SK-N-SH (cell line): ENCODE measurements around the gene COG3. TPM values are rescaled to one million over a fixed set of nuclear protein-coding genes. Genes with fewer than 3 reads are reported as not detected.
A peak's percentile ranks its signal among the peaks of the same experiment; 100 is the strongest.

Source experiments
- CTCF ChIA-PET: fragments of 300-600, 350-600 bp; formaldehyde crosslinking; extraction: SDS; loops from one replicate; lab custom pipeline; 2021; lab: Yijun Ruan, JAX
- POLR2A ChIA-PET: fragments of 350-600 bp; sonication (Branson Sonifier 250); formaldehyde crosslinking; extraction: SDS; loops from one replicate; lab custom pipeline; 2020; ENCODE audit warnings: antibody characterized with exemption, inconsistent platforms; lab: Yijun Ruan, JAX
- DNase-seq: peaks from one replicate; pipeline ENCODE4 v3.0.0; 2012
- H2AFZ ChIP-seq: fragments of 200-600 bp; sonication (generic); 2 replicates; pipeline ENCODE4 v1.8.1; 2016; ENCODE audit warnings: antibody characterized with exemption, mild to moderate bottlenecking, low read depth
- H3F3A ChIP-seq: fragments of 200-600 bp; sonication (generic); replicated peaks from 2 replicates; pipeline ENCODE3; 2016; ENCODE audit warnings: antibody characterized with exemption, mild to moderate bottlenecking; ENCODE audit not compliant: insufficient read depth
- H3K27ac ChIP-seq, 2 experiments: fragments of 200-500 bp in 1 of 2; fragments of 200-600 bp in 1 of 2; sonication (Bioruptor generic) in 1 of 2; sonication (generic), shearing (Covaris generic) in 1 of 2; 2 replicates each; pipeline versions ENCODE4 v1.5.1 to v1.6.1; 2014 to 2016; ENCODE audit warnings: low read depth in 2 of 2, inconsistent platforms in 1 of 2, low read length in 1 of 2, mild to moderate bottlenecking in 1 of 2, mixed read lengths in 1 of 2
- H3K27me3 ChIP-seq: fragments of 200-600 bp; sonication (generic), shearing (Covaris generic); 2 replicates; pipeline ENCODE4 v1.6.1; 2016; ENCODE audit warnings: mixed run types; ENCODE audit not compliant: insufficient read depth
- H3K36me3 ChIP-seq, 2 experiments: fragments of 200-500 bp in 1 of 2; fragments of 200-600 bp in 1 of 2; sonication (Bioruptor generic) in 1 of 2; sonication (generic) in 1 of 2; replicated peaks in 1 of 2; 2 replicates each; pipeline versions ENCODE3 to v1.5.1; 2014 to 2016; ENCODE audit warnings: low read length in 1 of 2, mild to moderate bottlenecking in 1 of 2; ENCODE audit not compliant: insufficient read depth in 2 of 2, control insufficient read depth in 1 of 2
- H3K4me1 ChIP-seq, 2 experiments: fragments of 200-500 bp in 1 of 2; fragments of 200-600 bp in 1 of 2; sonication (Bioruptor generic) in 1 of 2; sonication (generic), shearing (Covaris generic) in 1 of 2; 2 replicates each; pipeline versions ENCODE4 v1.5.1 to v1.6.1; 2014 to 2016; ENCODE audit warnings: low read depth in 1 of 2, low read length in 1 of 2, mixed run types in 1 of 2; ENCODE audit not compliant: insufficient read depth in 2 of 2, control insufficient read depth in 1 of 2
- H3K4me2 ChIP-seq: fragments of 200-600 bp; sonication (generic), shearing (Covaris generic); 2 replicates; pipeline ENCODE4 v1.6.1; 2017; ENCODE audit warnings: mixed run types
- H3K4me3 ChIP-seq, 2 experiments: fragments of 200-500 bp in 1 of 2; fragments of 200-600 bp in 1 of 2; sonication (Bioruptor generic) in 1 of 2; sonication (generic), shearing (Covaris generic) in 1 of 2; 2 replicates each; pipeline versions ENCODE4 v1.5.1 to v1.8.1; 2014 to 2016; ENCODE audit warnings: low read depth in 2 of 2, inconsistent platforms in 1 of 2, low read length in 1 of 2, mild to moderate bottlenecking in 1 of 2, mixed read lengths in 1 of 2, moderate library complexity in 1 of 2
- H3K79me2 ChIP-seq: fragments of 200-600 bp; sonication (generic); 2 replicates; pipeline ENCODE4 v1.8.1; 2017; ENCODE audit warnings: mild to moderate bottlenecking; ENCODE audit not compliant: insufficient read depth
- H3K9ac ChIP-seq: fragments of 200-600 bp; sonication (generic); 2 replicates; pipeline ENCODE4 v1.6.1; 2017; ENCODE audit warnings: mixed run types
- H3K9me2 ChIP-seq: fragments of 200-600 bp; sonication (generic); 2 replicates; pipeline ENCODE4 v1.6.1; 2017; ENCODE audit warnings: mixed run types
- H3K9me3 ChIP-seq: fragments of 200-600 bp; sonication (generic); 2 replicates; pipeline ENCODE4 v1.6.1; 2017; ENCODE audit warnings: mixed run types, mild to moderate bottlenecking, moderate library complexity
- H4K20me1 ChIP-seq: fragments of 200-600 bp; sonication (generic); 2 replicates; pipeline ENCODE4 v1.6.1; 2017; ENCODE audit warnings: mild to moderate bottlenecking, mixed run types; ENCODE audit not compliant: insufficient read depth
- CHD2 ChIP-seq: fragments of 150-350 bp; IDR thresholded peaks from 2 replicates; pipeline ENCODE4 v1.6.1; 2018; ENCODE audit warnings: low read length; ENCODE audit not compliant: partially characterized antibody
- FOXJ3 ChIP-seq: sonication (generic); formaldehyde crosslinking; IDR thresholded peaks from 2 replicates; pipeline ENCODE4 v1.5.1; 2020; ENCODE audit warnings: mild to moderate bottlenecking, missing genetic modification reagents
- GABPA ChIP-seq: IDR thresholded peaks from 2 replicates; pipeline ENCODE4 v1.4.0; 2012; ENCODE audit warnings: low read depth, mild to moderate bottlenecking
- GATA2 ChIP-seq: sonication (generic); formaldehyde crosslinking; IDR thresholded peaks from 2 replicates; pipeline ENCODE4 v1.5.0; 2020; ENCODE audit warnings: mild to moderate bottlenecking, missing genetic modification reagents
- JUND ChIP-seq: IDR thresholded peaks from 2 replicates; pipeline ENCODE4 v1.4.0; 2012
- NFIC ChIP-seq: IDR thresholded peaks from 2 replicates; pipeline ENCODE4 v1.4.0; 2012; ENCODE audit warnings: borderline replicate concordance
- PBX3 ChIP-seq: IDR thresholded peaks from 2 replicates; pipeline ENCODE4; 2012
- RCOR1 ChIP-seq: fragments of 150-350 bp; IDR thresholded peaks from 2 replicates; pipeline ENCODE4 v1.6.1; 2017; ENCODE audit warnings: antibody characterized with exemption, low read length
- RFX5 ChIP-seq: IDR thresholded peaks from 2 replicates; pipeline ENCODE4 v1.6.1; 2012; ENCODE audit warnings: mild to moderate bottlenecking, improper control_type of control experiment, low read length
- RXRA ChIP-seq: IDR thresholded peaks from 2 replicates; pipeline ENCODE4 v1.4.0; 2012; ENCODE audit warnings: low read depth, mild to moderate bottlenecking, borderline replicate concordance
- SMC3 ChIP-seq: IDR thresholded peaks from 2 replicates; pipeline ENCODE4 v1.6.1; 2012; ENCODE audit warnings: low read depth, low read length, improper control_type of control experiment
- TAF1 ChIP-seq: IDR thresholded peaks from 2 replicates; pipeline ENCODE4 v1.6.1; 2012; ENCODE audit warnings: low read depth, mild to moderate bottlenecking, low read length, moderate library complexity, borderline replicate concordance
- YY1 ChIP-seq: IDR thresholded peaks from 2 replicates; pipeline ENCODE4 v1.4.0; 2012; ENCODE audit warnings: low read depth, mild to moderate bottlenecking
- WGBS: methylation state at CpG from one replicate; pipeline ENCODE4 v1.1.6; 2017; ENCODE audit warnings: low lambda C conversion rate; 5-methylcytosine and 5-hydroxymethylcytosine counted together
- polyA plus RNA-seq, 3 experiments: library from polyadenylated mRNA; depleted of rRNA; stranded (reverse); fragments of >200 nt; gene quantifications; 2 replicates each; pipeline ENCODE4 v1.2.3, GENCODE V29; 2012
- TF ChIP-seq, protein P1 (sequence below): IDR thresholded peaks from 2 replicates; pipeline ENCODE4 v1.4.0; 2012; ENCODE audit warnings: low read depth
- TF ChIP-seq, protein P2 (sequence below): fragments of 150-350 bp; IDR thresholded peaks from 2 replicates; pipeline ENCODE4 v1.6.1; 2016; ENCODE audit warnings: mild to moderate bottlenecking, low read depth, low read length

Gene COG3
- polyA plus RNA-seq, 1 of the 3 experiments (the other 2 are of a cell fraction), result 25.6 TPM

GRCh38 chr13:45575146-45575829 lies 110.5 kb downstream of the COG3 start:
- Histone ChIP-seq H3K79me2 (no peaks in the 10 kb centered on the region), H2AFZ (no peak overlapping the region), H3F3A (no peaks in the 10 kb centered on the region), H4K20me1 (no peaks in the 10 kb centered on the region), H3K9me3 (no peaks in the 10 kb centered on the region), H3K4me3 (no peak overlapping the region), H3K9ac (no peak overlapping the region), H3K27me3 (no peaks in the 10 kb centered on the region; the same call in 1 of the 2 replicates), H3K4me2 (no peak overlapping the region), H3K27ac (no peak overlapping the region), H3K36me3 (no peaks in the 10 kb centered on the region), H3K9me2 (no peaks in the 10 kb centered on the region), H3K4me1 (peaks cover 0 to 18% of the 10 kb centered on the region in 2 experiments; a peak in 3 of 4 replicates)
- no peak for TF ChIP-seq GATA2
- no peak for TF ChIP-seq RCOR1
- TF ChIP-seq TAF1, result no peak
- no peak for TF ChIP-seq NFIC
- TF ChIP-seq FOXJ3 (CRISPR knock-in tag), result no peak
- no peak for DNase-seq
- WGBS, result 63% methylated on average over 16 of the region's 16 CpGs
- POLR2A ChIA-PET, result no interaction called here
- CTCF ChIA-PET, result interaction anchor here (0.6 to 1.3 kb wide), 2 partner anchors 10 to 1884 kb away, joined by 3 read pairs; no protein-coding TSS in a partner anchor

DNA sequence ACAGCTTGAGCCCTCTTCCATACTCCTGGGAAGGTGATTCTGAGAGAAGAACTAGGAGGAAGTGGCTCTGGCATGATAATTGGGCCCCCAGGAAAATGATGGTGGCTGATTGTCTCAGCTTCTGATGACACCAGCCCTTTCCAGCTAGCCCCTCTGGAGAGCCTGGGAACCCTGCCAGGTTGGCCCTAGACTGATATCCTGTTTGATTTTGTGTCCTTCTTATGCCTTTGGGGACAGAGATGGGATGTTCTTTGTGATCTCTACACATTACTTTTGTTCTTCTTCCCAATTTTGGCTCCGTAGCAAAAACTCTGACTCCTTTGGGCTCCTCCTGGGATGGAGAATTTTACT lies 111.1 kb downstream of the COG3 start:
- TF ChIP-seq RFX5 (no peak), YY1 (no peak), RCOR1 (no peak), GABPA (no peak), PBX3 (no peak), CHD2 (no peak), RXRA (no peak), JUND (no peak), FOXJ3 (CRISPR knock-in tag) (no peak), GATA2 (no peak), SMC3 (no peak)
- TF ChIP-seq, protein P1, sequence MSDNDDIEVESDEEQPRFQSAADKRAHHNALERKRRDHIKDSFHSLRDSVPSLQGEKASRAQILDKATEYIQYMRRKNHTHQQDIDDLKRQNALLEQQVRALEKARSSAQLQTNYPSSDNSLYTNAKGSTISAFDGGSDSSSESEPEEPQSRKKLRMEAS, result no peak
- TF ChIP-seq, protein P2, sequence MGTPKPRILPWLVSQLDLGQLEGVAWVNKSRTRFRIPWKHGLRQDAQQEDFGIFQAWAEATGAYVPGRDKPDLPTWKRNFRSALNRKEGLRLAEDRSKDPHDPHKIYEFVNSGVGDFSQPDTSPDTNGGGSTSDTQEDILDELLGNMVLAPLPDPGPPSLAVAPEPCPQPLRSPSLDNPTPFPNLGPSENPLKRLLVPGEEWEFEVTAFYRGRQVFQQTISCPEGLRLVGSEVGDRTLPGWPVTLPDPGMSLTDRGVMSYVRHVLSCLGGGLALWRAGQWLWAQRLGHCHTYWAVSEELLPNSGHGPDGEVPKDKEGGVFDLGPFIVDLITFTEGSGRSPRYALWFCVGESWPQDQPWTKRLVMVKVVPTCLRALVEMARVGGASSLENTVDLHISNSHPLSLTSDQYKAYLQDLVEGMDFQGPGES, result no peak
- TF ChIP-seq, all 33 proteins: peak for 0
- Histone ChIP-seq H3K4me1 (peaks cover 0 to 24% of the 10 kb centered on the region in 2 experiments; a peak in 3 of 4 replicates), H3K9me2 (no peaks in the 10 kb centered on the region), H3K4me3 (no peak overlapping the region), H3K79me2 (no peaks in the 10 kb centered on the region), H3F3A (no peaks in the 10 kb centered on the region), H2AFZ (no peak overlapping the region), H3K9me3 (no peaks in the 10 kb centered on the region), H3K27me3 (no peaks in the 10 kb centered on the region; the same call in 1 of the 2 replicates), H3K9ac (no peak overlapping the region), H3K27ac (no peak overlapping the region; a peak in 1 of 4 replicates), H4K20me1 (no peaks in the 10 kb centered on the region), H3K4me2 (no peak overlapping the region), H3K36me3 (no peaks in the 10 kb centered on the region)
- CTCF ChIA-PET, result interaction anchor here (0.6 to 1.3 kb wide), 2 partner anchors 10 to 1884 kb away, joined by 3 read pairs; no protein-coding TSS in a partner anchor
- POLR2A ChIA-PET, result no interaction called here
- DNase-seq, result peak; percentile 54
- WGBS, result 63% methylated on average over 1 of the region's 1 CpG
